CD4-positive, alpha-beta T cell treated with Interleukin-6 for 4 hours (primary cell): ENCODE measurements around the gene PRR23C.
"Not testable (repeated sequence)": the region's sequence is repeated elsewhere in the genome, so short reads cannot be mapped to it uniquely, and the experiment has no call there.

Experiments used
- DNase-seq: peaks from one replicate; pipeline ENCODE4 v3.0.0-alpha.2; 2020; ENCODE audit warnings: mixed read lengths

Gene PRR23C

GRCh38 chr3:139044366-139045210 lies at the start of gene PRR23C:
TSS of gene PRR23C (minus strand) at chr3:139044892. CDS start at chr3:139044620, 272 bp downstream.
- DNase-seq: no peak

GRCh38 chr3:139093840-139094239 lies 49.1 kb upstream of the PRR23C start:
- DNase-seq: no peak

GRCh38 chr3:139088462-139089324 lies 44.0 kb upstream of the PRR23C start:
- DNase-seq: no peak

GRCh38 chr3:139087621-139088020 lies 42.9 kb upstream of the PRR23C start:
- DNase-seq: no peak

DNA sequence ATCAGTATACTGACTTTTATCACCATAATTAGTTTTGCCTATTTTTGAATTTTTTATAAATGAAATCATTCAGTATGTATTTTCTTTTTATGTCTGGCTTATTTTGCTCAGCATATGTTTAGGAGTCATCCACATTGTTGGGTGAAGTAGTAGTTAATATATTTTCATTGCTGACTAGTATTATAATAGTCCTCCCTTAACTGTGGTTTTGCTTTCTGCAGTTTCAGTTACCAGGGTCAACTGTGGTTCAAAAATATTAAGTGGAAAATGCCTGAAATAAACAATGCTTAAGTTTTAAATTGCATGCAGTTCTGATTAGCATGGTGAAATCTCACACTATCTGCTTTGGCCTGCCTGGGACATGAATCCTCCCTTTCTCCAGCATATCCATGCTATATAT lies 39.5 kb upstream of the PRR23C start:
- DNase-seq: no peak

DNA sequence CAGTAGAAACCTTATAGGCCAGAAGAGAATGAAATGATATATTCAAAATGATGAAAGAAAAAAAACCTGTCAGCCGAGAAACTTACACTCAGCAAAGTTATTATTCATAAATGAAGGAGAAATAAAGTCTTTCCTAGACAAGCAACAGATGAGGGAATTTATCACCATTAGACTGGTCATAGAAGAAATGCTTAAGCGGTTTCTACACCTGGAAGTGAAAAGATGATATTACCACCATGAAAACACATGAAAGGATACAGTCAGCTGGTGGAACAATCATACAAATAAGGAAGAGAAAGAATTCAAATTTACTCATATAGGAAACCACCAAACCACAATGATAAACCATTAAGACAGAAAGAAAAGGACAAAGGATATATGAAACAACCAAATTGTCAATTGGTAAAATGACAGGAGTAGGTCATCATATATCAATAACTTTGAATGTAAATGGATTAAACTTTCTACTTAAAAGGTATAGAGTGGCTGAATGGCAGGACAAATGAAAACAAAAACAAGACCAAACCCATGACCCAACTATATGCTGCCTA lies 29.9 kb upstream of the PRR23C start:
- DNase-seq: no peak

- no peak for DNase-seq
Measured at GRCh38 chr3:139062918-139063317, 18.2 kb upstream of the PRR23C start.

DNA sequence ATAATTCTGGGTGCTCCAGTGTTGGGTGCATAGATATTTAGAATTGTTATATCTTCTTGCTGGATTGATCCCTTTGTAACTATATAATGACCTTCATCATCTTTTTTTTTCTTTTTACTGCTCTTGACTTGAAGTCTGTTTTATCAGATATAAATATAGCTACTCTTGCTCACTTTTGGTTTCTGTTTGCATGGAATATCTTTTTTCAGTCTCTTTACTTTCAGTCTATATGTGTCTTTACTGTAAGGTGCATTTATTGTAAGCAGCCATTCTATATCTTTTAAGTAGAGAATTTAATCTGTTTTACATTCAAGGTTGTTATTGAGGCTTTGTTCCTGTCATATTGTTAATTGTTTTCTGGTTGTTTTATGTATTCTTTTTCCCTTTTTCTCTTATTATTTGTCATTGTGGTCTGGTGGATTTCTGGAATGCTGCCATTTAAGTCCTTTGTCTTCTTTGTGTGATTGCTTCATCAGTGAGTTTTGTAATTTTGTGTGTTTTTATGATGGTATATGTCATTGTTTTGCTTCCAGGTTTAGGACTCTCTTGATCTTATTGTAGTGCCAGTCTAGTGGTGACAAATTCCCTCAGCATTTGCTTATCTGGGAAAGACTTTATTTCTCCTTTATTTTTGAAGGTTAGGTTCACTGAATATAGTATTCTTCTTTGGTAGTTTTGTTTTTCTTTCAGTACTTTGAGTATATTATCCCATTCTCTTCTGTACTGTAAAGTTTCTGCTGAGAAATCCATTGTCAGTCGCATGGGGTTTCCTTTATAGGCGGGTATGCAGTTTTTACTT lies 8.3 kb upstream of the PRR23C start:
- DNase-seq: no peak

DNA sequence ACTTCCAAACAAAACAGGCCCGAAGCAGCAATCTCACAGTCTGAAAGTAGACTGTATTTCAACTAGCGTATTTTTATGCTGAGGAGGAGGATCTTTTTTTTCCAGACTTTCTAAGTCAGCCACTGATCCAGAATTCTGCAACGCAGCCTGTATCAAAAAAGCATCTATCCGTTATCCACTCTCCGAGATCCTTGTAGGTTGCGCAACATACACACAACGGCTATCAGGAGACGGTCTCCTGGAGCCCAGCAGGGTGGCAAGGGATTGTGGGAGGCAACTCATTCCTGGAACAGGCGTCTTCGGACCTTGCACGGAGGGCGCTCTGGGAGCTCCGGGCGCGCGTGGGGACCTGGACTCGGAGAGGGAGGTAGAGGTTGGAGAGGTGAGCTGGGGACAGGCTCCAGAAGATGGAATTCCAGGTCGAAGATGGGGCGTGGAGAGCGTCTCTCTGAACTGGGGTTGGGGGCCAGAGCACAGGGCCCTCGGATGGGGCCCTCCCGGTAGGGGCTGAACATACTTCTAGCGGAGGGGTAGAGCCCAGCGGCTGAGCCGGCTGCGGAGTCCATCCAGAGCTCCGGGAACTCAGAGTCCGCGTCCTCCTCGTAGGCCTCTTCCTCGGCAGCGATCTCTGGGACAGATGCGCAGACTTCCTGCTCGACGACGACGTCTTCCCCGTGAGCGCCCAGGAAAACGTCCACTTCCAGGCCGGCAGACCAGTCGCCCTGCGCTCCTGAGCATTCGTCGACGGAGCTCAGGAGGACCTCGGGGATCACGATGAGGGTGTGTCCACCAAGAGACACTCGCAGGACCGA lies 932 bp downstream of the PRR23C start:
- no peak for DNase-seq

DNA sequence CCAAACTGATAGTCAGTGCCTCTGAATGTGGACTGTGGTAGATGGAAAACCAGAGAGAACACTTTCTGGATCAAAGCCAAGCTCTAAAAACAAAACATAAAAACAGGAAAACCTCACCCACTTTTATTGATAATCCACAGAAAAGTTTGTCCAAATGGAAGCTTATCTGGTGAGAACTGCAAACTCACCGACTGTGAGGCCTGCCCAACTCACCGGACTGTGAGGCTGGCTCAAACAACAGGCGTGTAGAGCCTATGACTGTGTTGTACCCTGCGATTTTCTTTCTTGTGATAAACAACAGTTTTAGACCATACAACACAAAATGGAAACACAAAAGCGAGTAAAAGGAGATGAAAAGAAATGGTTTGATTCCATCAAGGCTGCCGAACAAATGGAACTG lies 7.2 kb downstream of the PRR23C start:
- no peak for DNase-seq

DNA sequence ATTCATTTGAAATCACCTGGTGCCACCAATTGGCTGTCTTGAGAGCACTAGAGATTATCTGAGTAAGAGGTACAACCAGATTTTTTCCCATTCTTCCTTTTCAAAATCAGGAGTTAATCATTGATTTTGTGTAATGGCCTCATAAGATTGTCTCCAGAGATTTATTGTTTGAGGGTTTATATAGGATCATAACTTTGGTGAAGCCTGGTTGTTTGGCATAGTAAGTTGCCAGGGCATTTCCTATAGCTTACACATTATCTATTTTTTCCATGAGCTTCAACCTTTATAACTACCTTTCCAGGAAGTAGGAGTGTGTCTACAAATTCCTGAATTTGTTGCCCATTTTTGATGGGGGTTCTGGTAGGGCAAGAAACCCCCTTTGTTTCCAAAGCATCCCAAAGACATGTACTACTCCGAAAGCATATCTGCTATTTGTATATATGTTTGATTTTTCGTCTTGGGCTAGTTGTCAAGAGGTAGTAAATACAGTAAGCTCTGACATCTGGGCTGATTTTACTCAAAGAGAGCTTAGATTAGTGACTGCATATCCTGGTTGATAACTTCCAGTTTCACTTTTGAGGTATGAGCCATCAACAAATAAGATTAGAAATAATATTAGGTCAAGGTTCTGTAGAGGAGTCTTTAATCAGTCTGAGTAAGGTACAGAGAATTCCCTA lies 12.2 kb downstream of the PRR23C start:
- DNase-seq: no peak

- DNase-seq: not testable (repeated sequence)
Measured at GRCh38 chr3:139030576-139030975, 14.1 kb downstream of the PRR23C start.

DNA sequence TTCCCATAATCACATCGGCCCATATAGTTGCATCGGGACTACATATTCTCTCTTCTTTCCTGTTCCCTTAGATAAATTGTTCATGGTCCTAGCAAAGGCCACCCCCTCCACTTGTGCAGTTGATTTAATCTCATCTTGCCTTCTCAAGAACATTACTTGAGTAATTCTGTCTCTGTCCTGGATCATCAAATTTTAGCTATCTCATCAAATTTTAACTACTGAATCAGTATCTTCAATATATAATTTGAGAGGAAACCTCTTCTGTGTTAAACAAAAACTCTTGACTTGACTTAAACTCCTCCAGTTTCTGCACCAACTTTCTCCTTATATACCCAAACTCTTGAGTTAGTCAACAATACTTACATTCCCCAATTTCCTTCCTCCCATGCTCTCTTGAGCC lies 19.7 kb downstream of the PRR23C start:
- DNase-seq: no peak

GRCh38 chr3:139020868-139021234 lies 23.8 kb downstream of the PRR23C start, which contains the start of gene PRR23B:
TSS of gene PRR23B (minus strand) at chr3:139020926. CDS start at chr3:139020661, 265 bp downstream.
- no peak for DNase-seq

DNA sequence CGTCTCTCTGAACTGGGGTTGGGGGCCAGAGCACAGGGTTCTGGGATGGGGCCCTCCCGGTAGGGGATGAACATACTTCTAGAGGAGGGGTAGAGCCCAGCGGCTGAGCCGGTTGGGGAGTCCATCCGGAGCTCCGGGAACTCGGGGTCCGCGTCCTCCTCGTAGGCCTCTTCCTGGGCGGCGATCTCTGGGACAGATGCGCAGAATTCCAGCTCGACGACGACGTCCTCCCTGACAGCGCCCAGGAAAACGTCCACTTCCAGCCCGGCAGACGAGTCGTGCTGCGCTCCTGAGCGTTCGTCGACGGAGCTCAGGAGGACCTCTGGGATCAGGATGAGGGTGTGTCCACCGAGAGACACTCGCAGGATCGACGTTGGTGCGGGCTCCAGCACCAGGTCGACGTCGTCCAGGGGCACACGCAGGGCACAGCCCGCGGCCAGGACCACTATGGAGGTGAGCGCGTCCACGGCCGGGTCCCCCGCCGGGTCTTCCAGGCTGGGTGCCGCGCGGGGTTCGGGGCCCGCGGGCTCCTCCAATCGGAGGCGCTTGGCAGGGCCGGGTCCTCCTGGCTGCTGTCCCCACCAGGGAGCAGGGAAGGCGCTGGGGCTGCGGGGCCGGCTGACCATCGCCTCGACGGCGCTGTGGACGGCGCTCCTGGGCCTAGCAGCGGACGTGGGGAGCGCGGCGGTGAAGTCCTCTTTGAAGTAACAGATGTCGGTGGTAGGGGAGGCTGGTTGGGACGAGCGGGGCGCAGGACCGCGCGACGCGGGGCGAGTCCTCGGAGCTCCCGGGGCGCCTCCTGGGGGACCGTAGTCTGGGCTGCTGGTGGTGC lies 24.4 kb downstream of the PRR23C start:
- DNase-seq: no peak

DNA sequence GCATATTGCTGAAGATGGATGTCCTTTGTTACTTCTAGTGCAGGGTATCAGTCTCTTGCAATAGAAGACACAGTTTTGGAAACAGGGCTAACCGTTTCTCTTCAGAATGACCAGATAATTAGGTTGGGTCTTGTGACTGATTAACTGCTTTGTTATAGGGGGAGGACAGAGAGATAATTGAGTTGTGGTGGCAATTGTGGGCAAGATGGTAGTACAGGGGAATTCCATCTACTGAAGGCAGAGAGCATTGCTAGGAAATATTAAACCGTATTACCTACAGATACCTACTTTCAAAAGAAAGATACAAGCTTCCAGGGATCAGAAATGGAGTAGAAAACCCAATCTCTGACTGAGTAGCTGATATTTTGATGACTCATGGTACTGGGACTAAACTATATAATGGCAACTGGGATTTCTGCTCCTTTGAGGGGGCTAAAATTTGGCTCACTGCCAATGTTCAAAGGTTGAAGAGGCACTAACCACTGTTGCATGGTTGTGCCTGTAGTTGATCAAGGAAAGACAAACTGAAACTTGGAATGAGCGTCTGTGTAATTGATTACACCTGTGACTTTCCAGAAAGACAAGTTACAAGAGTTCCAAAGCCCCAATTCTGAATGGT lies 28.2 kb downstream of the PRR23C start:
- no peak for DNase-seq

- no peak for DNase-seq
Measured at GRCh38 chr3:139006051-139006716, 38.5 kb downstream of the PRR23C start, which contains the start of gene PRR23A. TSS of gene PRR23A (minus strand) at chr3:139006268. CDS start at chr3:139006268, 0 bp downstream.

DNA sequence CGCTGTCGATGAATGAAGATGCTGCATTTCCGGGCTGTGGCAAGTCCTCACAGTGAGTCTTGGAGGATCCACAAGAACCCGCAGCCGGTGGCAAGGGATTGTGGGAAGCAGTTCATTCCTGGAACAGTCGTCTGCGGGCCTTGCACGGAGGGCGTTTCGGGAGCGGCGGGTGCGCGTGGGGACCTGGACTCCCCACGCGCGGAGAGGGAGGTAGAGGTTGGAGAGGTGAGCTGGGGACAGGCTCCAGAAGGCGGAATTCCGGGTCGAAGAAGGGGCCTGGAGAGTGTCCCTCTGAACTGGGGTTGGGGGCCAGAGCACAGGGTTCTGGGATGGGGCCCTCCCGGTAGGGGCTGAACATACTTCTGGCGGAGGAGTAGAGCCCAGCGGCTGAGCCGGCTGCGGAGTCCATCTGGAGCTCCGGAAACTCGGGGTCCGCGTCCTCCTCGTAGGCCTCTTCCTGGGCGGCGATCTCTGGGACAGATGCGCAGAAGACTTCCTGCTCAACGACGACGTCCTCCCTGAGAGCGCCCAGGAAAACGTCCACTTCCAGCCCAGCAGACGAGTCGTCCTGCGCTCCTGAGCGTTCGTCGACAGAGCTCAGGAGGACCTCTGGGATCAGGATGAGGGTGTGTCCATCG lies 39.2 kb downstream of the PRR23C start:
- no peak for DNase-seq

DNA sequence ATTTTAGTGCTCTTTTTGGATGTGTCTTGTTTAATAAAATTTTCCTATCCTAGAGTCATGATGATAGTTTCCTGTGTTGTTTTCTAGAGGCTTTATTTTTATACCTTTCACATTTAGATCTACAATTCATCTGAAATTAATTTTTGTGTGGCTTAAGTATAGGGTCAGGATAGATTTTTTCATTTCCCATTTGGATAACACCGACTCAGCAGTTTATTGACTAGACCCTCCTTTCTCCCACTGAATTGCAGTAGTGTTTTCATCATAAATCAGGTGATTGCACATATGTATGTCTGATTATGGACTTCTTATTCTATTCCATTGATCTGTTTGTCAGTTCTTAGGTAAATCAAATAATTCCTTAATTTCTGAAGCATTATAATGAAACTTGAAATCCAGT lies 49.0 kb downstream of the PRR23C start:
- no peak for DNase-seq
